Measurements from ENCODE around the gene SF3A2.

SF3A2 gene

GRCh38 chr19:2236064-2236313, 635 bp upstream of the SF3A2 start:
- TF ChIP-seq CTCF (IDR thresholded peaks at IDR 0.05; ENCODE audit: low read length) (no peak), EZH2 (IDR thresholded peaks at IDR 0.05; ENCODE audit: borderline replicate concordance, low read length) (no peak)
- Histone ChIP-seq H3K79me2 (ENCODE audit: insufficient read depth, low read length) (peaks cover 52% of the 10 kb centered on the region), H3K36me3 (ENCODE audit: insufficient read depth, low read length) (peaks cover 30% of the 10 kb centered on the region), H3F3A (ENCODE audit: insufficient read depth, low read length) (no peaks in the 10 kb centered on the region), H3K9me3 (ENCODE audit: low read length) (no peaks in the 10 kb centered on the region), H4K20me1 (ENCODE audit: insufficient read depth, low read length) (no peaks in the 10 kb centered on the region), H3K9me2 (ENCODE audit: low read depth, low read length) (no peaks in the 10 kb centered on the region), H3K4me2 (ENCODE audit: low read length) (peak overlapping the region; percentile 97), H3K27ac (ENCODE audit: low read depth, low read length, poor library complexity, severe bottlenecking) (no peak overlapping the region), H3K4me3 (ENCODE audit: low read depth, low read length, poor library complexity, severe bottlenecking) (peak overlapping the region; percentile 94), H2AFZ (ENCODE audit: low read length) (no peak overlapping the region), H3K27me3 (ENCODE audit: insufficient read depth, low read length) (no peaks in the 10 kb centered on the region), H3K9ac (ENCODE audit: low read length) (peak overlapping the region; percentile 88), H3K4me1 (ENCODE audit: insufficient read depth, low read length, severe bottlenecking) (peaks cover 75% of the 10 kb centered on the region)

GRCh38 chr19:2237051-2237868, 636 bp downstream of the SF3A2 start:
- H3K4me2 ChIP-seq (ENCODE audit: low read length) = peak overlapping the region; percentile 97
- peak overlapping the region; percentile 94 for H3K4me3 ChIP-seq (ENCODE audit: low read depth, low read length, poor library complexity, severe bottlenecking)
- peak overlapping the region; percentile 88 for H3K9ac ChIP-seq (ENCODE audit: low read length)
- peaks cover 65% of the 10 kb centered on the region for H3K79me2 ChIP-seq (ENCODE audit: insufficient read depth, low read length)
- no peaks in the 10 kb centered on the region for H3K9me2 ChIP-seq (ENCODE audit: low read depth, low read length)
- no peaks in the 10 kb centered on the region for H4K20me1 ChIP-seq (ENCODE audit: insufficient read depth, low read length)
- H3K9me3 ChIP-seq (ENCODE audit: low read length) = no peaks in the 10 kb centered on the region
- no peaks in the 10 kb centered on the region for H3F3A ChIP-seq (ENCODE audit: insufficient read depth, low read length)
- H3K27ac ChIP-seq (ENCODE audit: low read depth, low read length, poor library complexity, severe bottlenecking) = peak overlapping the region; percentile 79
- H2AFZ ChIP-seq (ENCODE audit: low read length) = no peak overlapping the region
- H3K4me1 ChIP-seq (ENCODE audit: insufficient read depth, low read length, severe bottlenecking) = peaks cover 71% of the 10 kb centered on the region
- no peaks in the 10 kb centered on the region for H3K27me3 ChIP-seq (ENCODE audit: insufficient read depth, low read length)
- peaks cover 28% of the 10 kb centered on the region for H3K36me3 ChIP-seq (ENCODE audit: insufficient read depth, low read length)
- no peak for TF ChIP-seq CTCF (IDR thresholded peaks at IDR 0.05; ENCODE audit: low read length)
- TF ChIP-seq EZH2 (IDR thresholded peaks at IDR 0.05; ENCODE audit: borderline replicate concordance, low read length) = no peak

- Histone ChIP-seq H3K27ac (ENCODE audit: low read depth, low read length, poor library complexity, severe bottlenecking) (peak overlapping the region; percentile 79), H4K20me1 (ENCODE audit: insufficient read depth, low read length) (no peaks in the 10 kb centered on the region), H3K36me3 (ENCODE audit: insufficient read depth, low read length) (peaks cover 28% of the 10 kb centered on the region), H3K79me2 (ENCODE audit: insufficient read depth, low read length) (peaks cover 65% of the 10 kb centered on the region), H3K9me2 (ENCODE audit: low read depth, low read length) (no peaks in the 10 kb centered on the region), H3K4me3 (ENCODE audit: low read depth, low read length, poor library complexity, severe bottlenecking) (peak overlapping the region; percentile 94), H3K27me3 (ENCODE audit: insufficient read depth, low read length) (no peaks in the 10 kb centered on the region), H3K4me2 (ENCODE audit: low read length) (peak overlapping the region; percentile 97), H3K4me1 (ENCODE audit: insufficient read depth, low read length, severe bottlenecking) (peaks cover 65% of the 10 kb centered on the region), H3K9ac (ENCODE audit: low read length) (peak overlapping the region; percentile 88), H3F3A (ENCODE audit: insufficient read depth, low read length) (no peaks in the 10 kb centered on the region), H3K9me3 (ENCODE audit: low read length) (no peaks in the 10 kb centered on the region), H2AFZ (ENCODE audit: low read length) (no peak overlapping the region)
- TF ChIP-seq CTCF (IDR thresholded peaks at IDR 0.05; ENCODE audit: low read length) (no peak), EZH2 (IDR thresholded peaks at IDR 0.05; ENCODE audit: borderline replicate concordance, low read length) (no peak)
Measured at GRCh38 chr19:2237869-2238153, 1.2 kb downstream of the SF3A2 start.
